Astrocyte of the cerebellum (primary cell): ENCODE measurements around the gene RAE1.

Source experiments
- DNase-seq: peaks from one replicate; pipeline ENCODE4 v3.0.0-alpha.2; 2011; ENCODE audit warnings: low read depth
- H3K4me3 ChIP-seq: 2 replicates; pipeline ENCODE4 v1.5.1; 2011; ENCODE audit warnings: mild to moderate bottlenecking, low read depth, low read length, moderate library complexity
- CTCF ChIP-seq: IDR thresholded peaks from 2 replicates; pipeline ENCODE4 v1.5.1; 2012; ENCODE audit warnings: low read length, low read depth, moderate library complexity, mild to moderate bottlenecking; ENCODE audit errors: missing control alignments
- in situ Hi-C: cut with HindIII; loops from 2 replicates; pipeline ENCODE4 v1.10.0; 2017; ENCODE audit warnings: low sequenced_read_pairs

Gene RAE1

GRCh38 chr20:57323034-57323433 is 28.0 kb upstream of the RAE1 start:
- H3K4me3 ChIP-seq = no peak overlapping the region
- no peak for DNase-seq
- in situ Hi-C loops = no loop called here
- TF ChIP-seq CTCF = no peak

GRCh38 chr20:57325632-57326356 is 25.3 kb upstream of the RAE1 start:
- in situ Hi-C loops = no loop called here
- DNase-seq = no peak
- no peak overlapping the region for H3K4me3 ChIP-seq
- no peak for TF ChIP-seq CTCF

- in situ Hi-C loops = no loop called here
- TF ChIP-seq CTCF = no peak
- H3K4me3 ChIP-seq = no peak overlapping the region
- DNase-seq = no peak
These were observed 24.2 kb upstream of the RAE1 start for GRCh38 chr20:57326667-57327455.

GRCh38 chr20:57327820-57328219 is 23.2 kb upstream of the RAE1 start:
- no peak for DNase-seq
- in situ Hi-C loops = no loop called here
- H3K4me3 ChIP-seq = no peak overlapping the region
- no peak for TF ChIP-seq CTCF

GRCh38 chr20:57329608-57330221 is 21.3 kb upstream of the RAE1 start, which contains the start of gene SPO11:
TSS of gene SPO11 (plus strand) at chr20:57329803. CDS start at chr20:57329868, 65 bp downstream.
- in situ Hi-C loops = no loop called here
- DNase-seq = no peak
- H3K4me3 ChIP-seq = no peak within 1 kb of the TSS
- no peak for TF ChIP-seq CTCF

- no peak overlapping the region for H3K4me3 ChIP-seq
- DNase-seq = no peak
- TF ChIP-seq CTCF = no peak
- in situ Hi-C loops = no loop called here
These were observed 20.1 kb upstream of the RAE1 start for GRCh38 chr20:57330998-57331397.
